Lower lobe of right lung (tissue), 2 donors: Measurements from ENCODE around the gene SCN3A. TPM values are rescaled to one million over a fixed set of nuclear protein-coding genes. Genes with fewer than 3 reads are reported as not detected.

ENCODE experiments used
- ATAC-seq, 2 donors: fragments of 200-7000 bp; cut with Tn5 transposase; one replicate each; pipeline ENCODE4 v1.9.1; 2020 to 2022; ENCODE audit warnings: mild to moderate bottlenecking in 2 of 2, moderate library complexity in 2 of 2
- DNase-seq: peaks from one replicate; pipeline ENCODE4 v3.0.0-alpha.2; 2020
- H3K27ac ChIP-seq: fragments of 200-600 bp; one replicate; pipeline ENCODE4 v1.8.0; 2022
- H3K27me3 ChIP-seq: fragments of 200-600 bp; one replicate; pipeline ENCODE4 v1.8.0; 2022; ENCODE audit warnings: low read depth
- H3K36me3 ChIP-seq: fragments of 200-600 bp; one replicate; pipeline ENCODE4 v1.8.0; 2022; ENCODE audit warnings: mild to moderate bottlenecking
- H3K4me1 ChIP-seq: fragments of 200-600 bp; one replicate; pipeline ENCODE4 v1.8.0; 2022
- H3K4me3 ChIP-seq: fragments of 200-600 bp; one replicate; pipeline ENCODE4 v1.8.0; 2022; ENCODE audit warnings: mild to moderate bottlenecking
- H3K9me3 ChIP-seq: fragments of 200-600 bp; one replicate; pipeline ENCODE4 v1.8.0; 2022
- intact Hi-C: fragments of 100-400 bp; cut with DNase I; formaldehyde crosslinking; loops from one replicate; pipeline ENCODE4 v1.11.0; 2022
- total RNA-seq: library from RNA; stranded (reverse); fragmentation: NEBNext Ultra II Directional; extraction: Animal tissue kit (Norgen Biotek cat#: 25700); gene quantifications from one replicate; pipeline ENCODE4 v1.2.1, GENCODE V29; 2021
- TF ChIP-seq, protein P1 (sequence below): fragments of 200-600 bp; IDR thresholded peaks from one replicate; pipeline ENCODE4 v1.8.0; 2022; ENCODE audit warnings: antibody characterized with exemption, mild to moderate bottlenecking
- donor health status: DM: no; HTN: yes; CAD: no; lungs with severe emphysema.

Gene SCN3A
- total RNA-seq, 1 donor from 2014 or later = 1.4 TPM

- H3K27me3 ChIP-seq = no peaks in the 10 kb centered on the region
- ATAC-seq = no peak
- intact Hi-C loops = no loop called here
- TF ChIP-seq, protein P1, sequence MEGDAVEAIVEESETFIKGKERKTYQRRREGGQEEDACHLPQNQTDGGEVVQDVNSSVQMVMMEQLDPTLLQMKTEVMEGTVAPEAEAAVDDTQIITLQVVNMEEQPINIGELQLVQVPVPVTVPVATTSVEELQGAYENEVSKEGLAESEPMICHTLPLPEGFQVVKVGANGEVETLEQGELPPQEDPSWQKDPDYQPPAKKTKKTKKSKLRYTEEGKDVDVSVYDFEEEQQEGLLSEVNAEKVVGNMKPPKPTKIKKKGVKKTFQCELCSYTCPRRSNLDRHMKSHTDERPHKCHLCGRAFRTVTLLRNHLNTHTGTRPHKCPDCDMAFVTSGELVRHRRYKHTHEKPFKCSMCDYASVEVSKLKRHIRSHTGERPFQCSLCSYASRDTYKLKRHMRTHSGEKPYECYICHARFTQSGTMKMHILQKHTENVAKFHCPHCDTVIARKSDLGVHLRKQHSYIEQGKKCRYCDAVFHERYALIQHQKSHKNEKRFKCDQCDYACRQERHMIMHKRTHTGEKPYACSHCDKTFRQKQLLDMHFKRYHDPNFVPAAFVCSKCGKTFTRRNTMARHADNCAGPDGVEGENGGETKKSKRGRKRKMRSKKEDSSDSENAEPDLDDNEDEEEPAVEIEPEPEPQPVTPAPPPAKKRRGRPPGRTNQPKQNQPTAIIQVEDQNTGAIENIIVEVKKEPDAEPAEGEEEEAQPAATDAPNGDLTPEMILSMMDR = no peak
- H3K4me1 ChIP-seq = no peaks in the 10 kb centered on the region
- no peak for DNase-seq
- no peak overlapping the region for H3K4me3 ChIP-seq
- H3K9me3 ChIP-seq = no peaks in the 10 kb centered on the region
- H3K36me3 ChIP-seq = no peaks in the 10 kb centered on the region
- H3K27ac ChIP-seq = no peak overlapping the region
These were observed 23.7 kb upstream of the SCN3A start for GRCh38 chr2:165227571-165227970.

DNA sequence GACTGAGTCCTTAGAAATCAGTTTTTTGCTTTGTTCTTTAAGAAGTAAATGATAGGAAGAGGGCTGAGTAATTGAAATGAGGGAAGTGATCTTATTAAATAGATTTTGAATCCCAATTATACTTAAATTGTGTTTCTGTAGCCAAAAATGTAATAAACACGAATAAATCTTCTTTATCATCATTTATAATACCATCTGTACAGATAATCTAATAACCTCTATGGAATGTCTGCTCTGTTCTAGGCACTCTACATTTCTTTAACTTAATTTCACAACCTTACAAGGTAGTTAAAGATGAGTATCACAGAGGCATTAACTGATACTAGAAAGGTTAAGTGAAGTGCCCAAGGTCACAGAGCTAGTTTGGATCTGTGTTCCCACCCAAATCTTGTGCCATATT is 21.1 kb upstream of the SCN3A start:
- TF ChIP-seq, protein P1 = no peak

DNA sequence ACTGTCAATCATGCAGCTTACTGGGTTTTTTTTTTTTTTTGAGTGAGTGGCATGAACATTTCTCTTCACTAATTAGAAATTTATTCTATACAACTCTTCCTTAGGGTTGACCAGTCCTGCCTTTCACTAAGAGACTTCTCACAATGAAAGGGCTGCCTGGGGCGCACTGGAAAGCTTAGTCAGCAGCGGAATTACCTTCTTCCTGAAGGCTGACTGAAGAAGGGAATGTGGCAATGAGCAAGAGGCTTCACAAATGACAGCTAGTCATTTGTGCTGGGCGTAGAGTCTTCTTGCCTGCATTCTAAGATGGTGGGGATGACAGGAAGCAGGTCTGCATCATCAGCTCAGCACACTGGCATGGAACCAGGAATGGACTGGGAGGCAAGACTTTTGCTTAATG is 15.6 kb upstream of the SCN3A start:
- Histone ChIP-seq H3K9me3 (no peaks in the 10 kb centered on the region), H3K4me1 (no peaks in the 10 kb centered on the region), H3K27me3 (no peaks in the 10 kb centered on the region), H3K36me3 (no peaks in the 10 kb centered on the region), H3K27ac (no peak overlapping the region), H3K4me3 (no peak overlapping the region)
- intact Hi-C loops = no loop called here
- no peak for DNase-seq
- ATAC-seq = no peak
- TF ChIP-seq, protein P1 = no peak

More for the DNA sequence above, 21.1 kb upstream of the SCN3A start:
- Histone ChIP-seq H3K27me3 (no peaks in the 10 kb centered on the region), H3K27ac (no peak overlapping the region), H3K4me1 (no peaks in the 10 kb centered on the region), H3K4me3 (no peak overlapping the region), H3K9me3 (no peaks in the 10 kb centered on the region), H3K36me3 (no peaks in the 10 kb centered on the region)
- intact Hi-C loops = no loop called here
- no peak for ATAC-seq
- DNase-seq = no peak

DNA sequence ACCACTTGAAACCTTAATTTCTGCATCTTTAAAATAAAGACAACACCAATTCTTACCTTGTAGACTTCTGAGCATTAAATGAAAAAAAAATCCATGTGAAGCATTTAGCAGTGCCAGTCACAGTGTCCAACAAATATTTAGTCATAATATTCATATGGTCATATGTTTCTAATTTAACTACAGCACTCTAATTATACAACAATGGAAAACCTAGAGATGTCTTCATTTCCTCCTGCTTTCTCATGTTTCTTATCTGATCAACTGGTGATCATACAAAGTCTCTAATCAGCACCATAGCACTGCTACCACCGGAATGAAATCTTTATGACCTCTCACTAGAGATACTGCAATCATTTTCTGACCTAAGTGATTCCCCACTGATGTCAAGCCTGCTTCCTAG is 10.2 kb upstream of the SCN3A start:
- Histone ChIP-seq H3K4me1 (no peaks in the 10 kb centered on the region), H3K36me3 (no peaks in the 10 kb centered on the region), H3K9me3 (no peaks in the 10 kb centered on the region), H3K4me3 (no peak overlapping the region), H3K27ac (no peak overlapping the region), H3K27me3 (no peaks in the 10 kb centered on the region)
- TF ChIP-seq, protein P1 = no peak
- no peak for DNase-seq
- intact Hi-C loops = no loop called here
- ATAC-seq = no peak

- Histone ChIP-seq H3K4me1 (no peaks in the 10 kb centered on the region), H3K36me3 (no peaks in the 10 kb centered on the region), H3K27ac (no peak overlapping the region), H3K27me3 (no peaks in the 10 kb centered on the region), H3K4me3 (no peak overlapping the region), H3K9me3 (no peaks in the 10 kb centered on the region)
- no peak for DNase-seq
- intact Hi-C loops = loop anchor here (10.0 kb wide), 1 partner anchor 193 kb away; no protein-coding TSS in a partner anchor
- TF ChIP-seq, protein P1 = no peak
- peak; percentile 50 to 72 for ATAC-seq
These were observed 4.2 kb upstream of the SCN3A start for GRCh38 chr2:165208094-165208493.

GRCh38 chr2:165205865-165206264 is 2.0 kb upstream of the SCN3A start:
- Histone ChIP-seq H3K9me3 (no peaks in the 10 kb centered on the region), H3K36me3 (no peaks in the 10 kb centered on the region), H3K27me3 (no peaks in the 10 kb centered on the region), H3K4me1 (no peaks in the 10 kb centered on the region), H3K27ac (no peak overlapping the region), H3K4me3 (no peak overlapping the region)
- ATAC-seq (no peak), DNase-seq (no peak)
- TF ChIP-seq, protein P1 = no peak
- intact Hi-C loops = loop anchor here (10.0 kb wide), 1 partner anchor 191 kb away; no protein-coding TSS in a partner anchor
